Measurements from ENCODE around the gene FAN1.

FAN1 gene

DNA sequence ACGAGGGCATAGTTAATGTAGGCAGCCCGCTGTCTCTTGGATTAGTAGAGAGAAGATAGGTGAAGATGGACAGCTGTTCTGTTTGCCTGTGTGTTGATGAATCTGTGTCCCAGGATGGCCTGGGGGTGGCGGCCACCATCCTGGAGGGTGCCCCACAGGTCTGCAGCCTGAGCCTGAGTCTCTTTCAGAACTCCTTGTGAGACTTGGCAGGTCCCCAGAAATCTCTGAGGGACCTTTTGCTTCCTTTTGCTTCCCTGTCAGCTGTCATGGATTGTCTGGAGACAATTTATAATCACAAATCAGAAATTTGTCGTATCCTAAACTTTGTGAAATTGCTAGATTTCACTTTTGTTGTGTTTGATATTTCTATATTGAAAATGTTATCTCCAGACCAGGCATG is 17.4 kb downstream of the FAN1 start:
- DNase-seq (ENCODE audit: low read depth): no peak

DNA sequence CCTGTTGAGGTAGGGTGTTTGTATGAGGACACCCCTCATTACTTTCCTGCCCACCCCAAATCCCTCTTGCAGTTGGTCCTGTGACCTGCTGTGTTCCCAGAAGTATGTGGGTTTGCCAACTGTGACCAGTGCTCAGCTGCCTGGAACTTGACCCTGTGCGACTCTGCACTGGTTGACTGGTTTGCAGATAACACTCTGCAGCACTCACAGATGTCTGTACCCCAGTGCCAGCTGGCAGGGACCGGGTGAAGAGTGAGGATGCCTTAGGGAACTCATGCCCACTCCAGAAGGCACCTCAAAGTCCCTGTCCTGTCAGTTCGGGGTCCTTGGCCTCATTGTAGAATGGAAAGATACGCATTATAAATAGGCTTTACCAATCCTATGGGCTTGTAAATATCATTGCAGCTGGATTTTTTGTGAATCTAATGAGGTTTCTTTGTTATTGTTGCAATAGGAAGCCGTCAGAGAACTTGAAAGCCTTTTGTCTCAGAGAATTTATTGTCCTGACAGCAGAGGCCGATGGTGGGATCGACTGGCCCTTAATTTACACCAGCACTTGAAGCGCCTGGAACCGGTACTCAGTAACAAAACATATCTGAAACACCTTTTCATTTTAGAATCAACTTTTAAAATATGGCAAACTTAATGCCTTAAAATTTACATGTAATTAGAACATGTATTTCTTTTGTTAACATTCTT is 18.2 kb downstream of the FAN1 start:
- DNase-seq (ENCODE audit: low read depth): no peak

DNA sequence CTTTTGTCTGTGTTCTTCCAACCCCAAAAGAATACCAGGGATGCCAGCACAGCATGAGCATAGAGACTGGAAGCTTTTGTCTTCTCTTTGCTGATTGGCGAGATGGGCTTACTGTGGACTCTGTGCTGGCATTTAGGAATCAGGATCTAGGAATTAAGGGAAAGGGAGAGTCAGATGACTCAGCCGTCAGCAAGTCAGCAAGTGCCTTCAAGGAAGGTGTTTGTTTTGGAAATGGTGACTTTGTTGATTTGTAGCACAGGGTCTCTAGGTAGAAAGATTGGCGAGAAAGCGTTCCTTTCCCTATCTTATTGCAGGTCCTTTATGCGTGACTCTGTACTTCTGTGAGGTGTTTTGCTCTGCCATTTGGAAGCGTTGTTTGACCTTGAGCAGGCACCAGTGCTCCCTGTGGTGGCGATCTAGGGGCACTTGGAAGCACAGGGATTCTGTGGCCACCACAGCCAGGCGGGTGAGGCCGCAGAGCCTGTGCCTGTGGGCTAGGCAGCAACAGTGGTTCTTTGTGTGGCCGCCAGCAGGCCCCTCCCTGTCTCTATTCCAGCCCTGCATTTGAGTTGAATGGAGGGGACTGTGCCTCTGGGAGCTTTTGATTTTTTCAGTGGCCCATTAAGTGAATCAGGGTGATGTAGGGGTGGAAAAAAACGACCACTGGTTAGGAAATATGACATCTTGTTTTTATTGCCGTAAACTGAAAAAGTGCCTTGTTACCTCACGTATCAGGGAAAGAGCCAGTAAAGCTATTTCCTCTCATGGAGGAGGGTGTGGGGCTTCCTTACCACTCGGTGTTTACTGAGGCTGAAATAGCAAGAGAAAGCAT is 19.0 kb downstream of the FAN1 start:
- DNase-seq (ENCODE audit: low read depth): no peak

DNA sequence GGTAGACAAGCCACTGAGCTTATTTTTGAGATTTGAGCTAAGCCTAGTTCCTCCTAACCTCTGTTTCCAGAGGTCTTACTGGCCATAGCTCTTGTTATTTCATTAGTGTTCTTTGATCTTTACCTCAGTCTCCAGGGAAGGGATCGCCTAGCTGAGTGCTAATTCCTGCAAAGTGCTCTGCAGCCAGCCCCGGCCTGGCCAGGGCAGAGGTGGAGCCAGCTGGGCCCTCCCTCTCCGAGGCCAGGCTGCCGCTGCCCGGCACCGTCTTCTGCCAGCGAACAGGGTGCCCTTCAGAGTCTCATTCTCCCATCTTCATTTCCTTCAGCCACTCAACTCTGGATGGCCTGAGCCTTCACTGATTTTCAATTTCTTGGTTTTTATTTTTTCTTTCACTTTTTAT is 19.7 kb downstream of the FAN1 start:
- DNase-seq (ENCODE audit: low read depth): no peak

DNA sequence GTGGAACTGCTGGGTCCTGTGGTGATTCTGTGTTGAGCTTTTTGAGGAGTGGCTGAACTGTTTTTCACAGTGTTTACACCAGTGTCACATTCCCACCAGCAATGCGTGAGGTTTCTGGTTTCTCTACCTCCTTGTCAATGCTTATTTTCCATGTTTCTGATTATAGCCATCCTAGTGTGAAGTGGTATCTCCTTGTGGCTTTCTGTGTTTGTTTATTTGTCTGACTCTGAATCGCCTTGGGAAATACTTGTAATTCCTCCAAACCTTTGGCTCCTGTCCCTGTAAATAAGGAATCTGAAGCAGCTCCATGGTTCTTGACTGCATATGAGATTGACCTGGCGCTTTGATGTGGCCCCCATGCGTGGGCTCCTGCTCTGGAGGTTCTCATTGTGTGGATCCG is 20.6 kb downstream of the FAN1 start:
- DNase-seq (ENCODE audit: low read depth): no peak

DNA sequence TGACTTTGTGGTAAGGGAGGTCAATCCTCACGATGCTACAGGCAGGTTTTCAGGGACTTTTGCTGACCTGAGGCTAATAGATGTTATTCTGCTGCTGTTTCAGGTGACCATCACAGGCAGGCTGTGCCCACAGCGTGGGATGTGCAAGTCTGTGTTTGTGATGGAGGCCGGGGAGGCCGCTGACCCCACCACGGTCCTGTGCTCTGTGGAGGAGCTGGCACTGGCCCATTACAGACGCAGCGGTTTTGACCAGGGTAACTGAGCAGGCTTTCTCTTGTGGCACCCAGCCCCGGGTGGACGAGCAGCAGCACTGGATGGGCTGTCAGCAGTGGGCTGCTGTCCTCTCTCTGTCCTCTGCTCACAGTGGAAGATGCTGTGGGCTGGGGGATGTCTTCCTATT is 22.0 kb downstream of the FAN1 start:
- no peak for DNase-seq (ENCODE audit: low read depth)

- DNase-seq (ENCODE audit: low read depth): no peak
These were observed 22.4 kb downstream of the FAN1 start for GRCh38 chr15:30926161-30926560.

DNA sequence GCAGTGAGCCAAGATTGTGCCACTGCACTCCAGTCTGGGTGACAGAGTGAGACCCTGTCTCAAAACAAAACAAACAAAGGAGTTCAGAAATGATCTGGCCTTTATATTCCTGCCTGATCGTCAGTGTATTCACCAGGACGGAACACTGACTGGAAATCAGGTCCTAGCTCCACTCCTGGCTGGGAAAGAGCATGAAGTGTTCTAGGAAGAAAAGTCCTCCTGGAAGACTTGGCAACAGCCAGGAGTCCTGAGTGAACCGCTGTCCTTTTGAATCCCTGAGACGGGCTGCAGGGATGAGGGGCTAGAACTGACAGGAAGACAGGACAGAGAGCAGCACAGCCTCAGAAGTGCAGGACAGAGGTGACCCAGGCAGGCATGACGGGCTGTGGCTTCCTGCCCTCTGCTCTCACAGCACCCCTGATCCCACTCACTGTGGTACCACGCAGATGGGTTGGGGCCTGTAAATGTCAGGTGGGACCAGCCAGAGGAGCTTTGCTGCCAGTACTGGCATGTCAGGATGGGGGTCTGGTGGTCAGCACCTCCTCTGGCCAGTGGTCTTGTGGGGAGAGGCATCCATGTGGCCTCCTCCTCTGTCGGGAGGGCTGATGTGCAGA is 23.5 kb downstream of the FAN1 start:
- no peak for DNase-seq (ENCODE audit: low read depth)

GRCh38 chr15:30928076-30928475 is 24.4 kb downstream of the FAN1 start:
- no peak for DNase-seq (ENCODE audit: low read depth)

DNA sequence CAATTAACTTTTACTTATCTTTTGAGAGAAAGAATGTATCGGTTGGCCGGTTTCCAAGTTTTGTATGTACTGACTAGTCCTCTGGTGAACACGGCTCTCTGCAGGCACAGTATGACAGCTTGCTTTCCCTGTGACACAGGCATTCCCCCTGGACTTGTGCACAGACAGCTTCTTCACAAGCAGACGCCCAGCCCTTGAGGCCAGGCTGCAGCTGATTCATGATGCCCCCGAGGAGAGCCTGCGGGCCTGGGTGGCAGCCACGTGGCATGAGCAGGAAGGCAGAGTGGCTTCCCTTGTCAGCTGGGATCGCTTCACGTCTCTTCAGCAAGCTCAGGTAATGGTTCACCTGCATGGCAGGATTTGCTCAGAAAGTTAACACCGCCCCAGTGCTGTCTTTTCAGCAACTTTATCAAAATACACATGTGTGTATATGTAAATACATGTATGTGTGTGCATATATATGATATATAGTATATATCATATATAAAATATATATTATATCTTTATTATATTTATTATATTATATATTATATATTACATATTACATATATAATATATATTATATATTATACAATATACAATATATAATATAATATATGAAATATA is 25.5 kb downstream of the FAN1 start:
- no peak for DNase-seq (ENCODE audit: low read depth)

GRCh38 chr15:30929982-30930381 is 26.3 kb downstream of the FAN1 start:
- no peak for DNase-seq (ENCODE audit: low read depth)

- no peak for DNase-seq (ENCODE audit: low read depth)
These were observed 26.7 kb downstream of the FAN1 start for GRCh38 chr15:30930422-30930821.

- DNase-seq (ENCODE audit: low read depth): no peak
These were observed 29.6 kb downstream of the FAN1 start for GRCh38 chr15:30933293-30933692.

GRCh38 chr15:30939161-30939560 is 35.4 kb downstream of the FAN1 start:
- no peak for DNase-seq (ENCODE audit: low read depth)

DNA sequence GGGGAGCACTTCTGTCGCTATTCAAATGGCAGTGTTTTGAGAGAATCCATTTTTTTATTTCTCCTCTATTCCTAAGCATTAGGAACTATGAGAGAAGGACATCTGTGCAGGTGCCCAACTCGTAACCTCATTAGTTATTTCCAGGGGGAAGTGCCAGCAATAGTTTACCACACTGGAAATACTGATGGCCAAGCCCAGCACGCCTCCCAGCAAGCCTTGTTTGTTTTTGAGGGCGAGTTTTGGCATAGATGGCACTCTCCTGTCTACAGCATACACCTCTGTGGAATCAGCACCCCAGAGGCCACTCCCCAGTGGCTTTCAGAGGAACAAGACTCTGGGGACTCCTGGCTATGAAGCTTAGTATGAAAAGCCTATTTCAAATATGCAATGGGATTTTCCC is 36.6 kb downstream of the FAN1 start:
- DNase-seq (ENCODE audit: low read depth): no peak

DNA sequence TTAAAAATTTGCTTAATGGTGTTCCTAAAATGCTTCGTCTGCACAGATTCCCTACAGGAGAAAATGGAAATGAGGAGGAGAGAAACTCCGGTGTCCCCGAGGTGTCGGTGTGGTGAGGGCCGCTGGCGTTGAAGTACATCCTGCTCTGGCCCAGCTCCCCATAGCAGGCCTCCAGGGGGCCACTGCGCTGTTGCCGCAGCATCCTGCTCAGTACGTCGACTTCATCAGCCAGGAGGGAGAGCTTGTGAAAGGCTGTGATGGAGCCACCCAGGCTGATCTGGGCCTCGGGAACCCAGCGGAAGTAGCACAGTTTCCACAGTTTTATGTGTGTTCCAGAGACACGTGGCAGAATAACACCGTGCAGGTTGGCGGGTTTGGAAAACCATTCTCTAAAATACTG is 37.8 kb downstream of the FAN1 start:
- no peak for DNase-seq (ENCODE audit: low read depth)

DNA sequence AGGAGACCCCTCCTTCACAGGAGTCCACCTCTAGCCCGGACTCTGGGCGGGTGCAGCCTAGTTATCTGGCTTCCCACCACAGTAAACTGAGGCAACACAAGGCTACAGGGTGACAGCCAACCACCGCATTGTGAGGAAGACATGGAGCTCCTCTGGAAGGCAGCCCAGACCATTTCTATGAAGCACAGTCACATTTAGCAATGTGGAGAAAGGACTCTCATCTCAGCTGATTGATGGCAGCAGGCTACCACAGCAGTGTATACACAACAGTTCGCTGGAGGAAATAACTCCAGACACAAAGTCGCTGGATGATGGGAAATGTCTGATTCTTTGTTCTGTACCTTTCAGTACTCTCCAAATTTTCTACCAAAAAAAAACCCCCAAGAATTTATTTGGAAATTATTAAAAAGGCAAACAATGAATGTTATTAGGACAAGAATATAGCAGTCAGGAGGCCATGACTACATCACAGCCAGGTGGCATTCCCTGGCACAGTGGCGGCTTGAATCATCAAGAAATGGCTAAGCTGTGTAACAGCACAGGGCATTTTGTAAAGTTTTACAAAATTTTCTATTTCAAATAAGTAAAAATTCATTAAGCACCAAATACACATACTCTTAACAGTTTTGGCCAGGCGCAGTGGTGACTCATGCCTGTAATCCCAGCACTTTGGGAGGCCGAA is 40.1 kb downstream of the FAN1 start:
- no peak for DNase-seq (ENCODE audit: low read depth)

GRCh38 chr15:30953183-30953582 is 49.5 kb downstream of the FAN1 start:
- DNase-seq (ENCODE audit: low read depth): no peak

DNA sequence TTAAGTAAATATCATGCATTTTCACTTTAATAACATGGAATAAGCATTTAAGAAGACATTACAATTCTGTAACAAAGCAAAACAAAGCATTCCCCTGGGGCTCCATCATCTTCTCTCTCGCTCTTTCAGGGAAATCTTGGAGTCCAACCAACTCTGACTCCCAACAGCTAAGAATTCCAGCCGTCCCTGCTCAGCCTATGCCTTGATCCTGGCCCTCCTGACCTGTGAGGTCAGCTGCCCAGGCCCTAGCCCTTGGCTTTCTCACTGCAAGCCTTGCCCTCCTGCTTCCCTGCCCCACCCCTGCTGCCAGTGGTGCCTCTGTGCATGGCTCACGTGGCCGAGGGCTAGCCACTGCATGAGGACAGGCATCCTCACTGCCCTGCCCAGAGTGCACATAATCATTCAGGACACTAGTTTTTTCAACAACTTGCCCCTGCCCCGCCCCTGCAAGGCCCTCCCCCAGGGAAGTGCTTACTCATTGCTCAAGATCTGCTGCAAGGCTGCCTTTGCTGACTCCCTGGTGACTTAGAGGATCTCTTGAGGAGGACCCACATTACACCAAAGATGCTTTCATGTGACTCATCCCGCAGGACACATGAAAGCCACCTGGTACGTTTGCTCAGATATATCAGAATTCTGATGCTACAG is 50.1 kb downstream of the FAN1 start:
- DNase-seq (ENCODE audit: low read depth): no peak

DNA sequence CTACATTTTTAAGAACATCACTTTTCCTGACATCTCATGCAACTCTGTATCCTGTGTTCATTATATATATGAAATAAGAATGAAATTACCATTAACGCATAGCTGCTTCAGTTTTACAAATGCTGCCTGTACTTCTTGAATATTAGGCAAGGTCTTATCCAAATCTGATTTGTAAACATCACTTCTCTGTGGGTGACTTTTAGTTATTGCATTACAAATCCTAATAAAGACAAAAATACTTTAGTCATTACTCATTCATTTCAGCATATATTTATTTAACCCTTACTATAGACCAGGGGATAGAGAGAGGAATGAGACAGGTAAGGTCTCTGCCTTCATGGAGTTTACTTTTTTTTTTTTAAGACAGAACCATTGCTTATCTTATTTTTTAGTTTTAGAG is 51.0 kb downstream of the FAN1 start:
- DNase-seq (ENCODE audit: low read depth): no peak

- no peak for DNase-seq (ENCODE audit: low read depth)
These were observed 52.8 kb downstream of the FAN1 start for GRCh38 chr15:30956216-30957124.

All from activated T-helper 1 cell treated with Interleukin-2 at 50 U/mL for 16 hours (primary cell).